Measurements from ENCODE around the gene HSBP1L1. TPM values are rescaled to one million over a fixed set of nuclear protein-coding genes. Genes with fewer than 3 reads are reported as not detected.

The HSBP1L1 gene
- total RNA-seq, 4 donors from 2014 or later = 18.0 to 35.4 (median 29.7) TPM

DNA sequence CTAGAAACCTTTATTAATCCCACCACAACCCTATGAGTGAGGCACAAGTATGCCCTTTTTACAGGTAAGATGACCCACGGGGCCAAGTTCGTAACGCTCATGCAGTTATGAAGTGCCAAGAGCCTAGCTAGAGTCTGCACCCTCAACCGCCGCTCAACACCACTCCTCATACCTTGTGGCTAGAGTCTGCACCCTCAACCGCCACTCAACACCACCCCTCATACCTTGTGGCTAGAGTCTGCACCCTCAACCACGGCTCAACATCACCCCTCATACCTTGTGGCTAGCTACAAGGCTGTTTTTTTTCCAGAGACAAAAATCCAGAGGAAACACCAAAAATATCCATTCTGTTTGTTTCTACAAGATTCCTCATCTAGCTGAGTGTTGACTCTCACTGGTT, 19.4 kb downstream of the HSBP1L1 start:
- no peak for DNase-seq (ENCODE audit: low spot score in 2 of 2)
- no peaks in the 10 kb centered on the region for H3K27me3 ChIP-seq
- 90 to 94% methylated on average over 7 of the region's 7 CpGs for WGBS, 2 donors
- H3K9me3 ChIP-seq = no peaks in the 10 kb centered on the region
- TF ChIP-seq, protein P1, sequence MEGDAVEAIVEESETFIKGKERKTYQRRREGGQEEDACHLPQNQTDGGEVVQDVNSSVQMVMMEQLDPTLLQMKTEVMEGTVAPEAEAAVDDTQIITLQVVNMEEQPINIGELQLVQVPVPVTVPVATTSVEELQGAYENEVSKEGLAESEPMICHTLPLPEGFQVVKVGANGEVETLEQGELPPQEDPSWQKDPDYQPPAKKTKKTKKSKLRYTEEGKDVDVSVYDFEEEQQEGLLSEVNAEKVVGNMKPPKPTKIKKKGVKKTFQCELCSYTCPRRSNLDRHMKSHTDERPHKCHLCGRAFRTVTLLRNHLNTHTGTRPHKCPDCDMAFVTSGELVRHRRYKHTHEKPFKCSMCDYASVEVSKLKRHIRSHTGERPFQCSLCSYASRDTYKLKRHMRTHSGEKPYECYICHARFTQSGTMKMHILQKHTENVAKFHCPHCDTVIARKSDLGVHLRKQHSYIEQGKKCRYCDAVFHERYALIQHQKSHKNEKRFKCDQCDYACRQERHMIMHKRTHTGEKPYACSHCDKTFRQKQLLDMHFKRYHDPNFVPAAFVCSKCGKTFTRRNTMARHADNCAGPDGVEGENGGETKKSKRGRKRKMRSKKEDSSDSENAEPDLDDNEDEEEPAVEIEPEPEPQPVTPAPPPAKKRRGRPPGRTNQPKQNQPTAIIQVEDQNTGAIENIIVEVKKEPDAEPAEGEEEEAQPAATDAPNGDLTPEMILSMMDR (IDR thresholded peaks at IDR 0.05) = no peak
- TF ChIP-seq EP300 (IDR thresholded peaks at IDR 0.05) = no peak
- TF ChIP-seq POLR2A (IDR thresholded peaks at IDR 0.05) = no peak
- peaks cover 0 to 55% (median 11%) of the 10 kb centered on the region in 4 donors for H3K4me1 ChIP-seq
- no peak overlapping the region for H3K27ac ChIP-seq
- no peak overlapping the region for H3K4me3 ChIP-seq
- H3K36me3 ChIP-seq = peaks cover 0 to 30% (median 0%) of the 10 kb centered on the region in 3 donors

DNA sequence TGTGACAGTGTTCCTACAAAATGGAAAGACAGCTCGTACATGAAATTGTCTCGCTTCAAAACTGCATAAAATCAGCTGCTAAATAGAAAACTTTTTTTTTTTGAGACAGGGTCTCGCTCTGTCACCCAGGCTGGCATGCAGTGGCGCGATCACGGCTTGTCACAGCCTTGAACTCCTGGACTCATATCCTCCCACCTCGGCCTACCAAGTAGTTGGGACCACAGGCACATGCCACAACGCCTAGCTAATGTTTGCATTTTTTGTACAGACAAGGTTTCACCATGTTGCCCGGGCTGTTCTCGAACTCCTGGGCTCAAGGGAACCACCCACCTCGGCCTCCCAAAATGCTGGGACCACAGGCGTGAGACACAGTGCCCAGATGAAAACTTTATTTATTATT, 20.7 kb downstream of the HSBP1L1 start:
- TF ChIP-seq POLR2A (IDR thresholded peaks at IDR 0.05) (no peak), EP300 (IDR thresholded peaks at IDR 0.05) (no peak)
- TF ChIP-seq, protein P1 (IDR thresholded peaks at IDR 0.05) = no peak
- H3K4me1 ChIP-seq = peaks cover 0 to 61% (median 11%) of the 10 kb centered on the region in 4 donors

GRCh38 chr18:79986726-79987125, 22.3 kb downstream of the HSBP1L1 start:
- Histone ChIP-seq H3K9me3 (no peaks in the 10 kb centered on the region), H3K27ac (peak overlapping the region in 1 of 4 donors; percentile 96), H3K36me3 (peaks cover 0 to 24% (median 0%) of the 10 kb centered on the region in 3 donors), H3K27me3 (no peaks in the 10 kb centered on the region), H3K4me3 (peak overlapping the region in 1 of 4 donors; percentile 86), H3K4me1 (peaks cover 0 to 56% (median 11%) of the 10 kb centered on the region in 4 donors)
- DNase-seq (ENCODE audit: low spot score in 2 of 2) = no peak
- 36 to 42% methylated on average over 7 of the region's 7 CpGs for WGBS, 2 donors
- TF ChIP-seq EP300 (IDR thresholded peaks at IDR 0.05) (no peak), POLR2A (IDR thresholded peaks at IDR 0.05) (no peak)
- TF ChIP-seq, protein P1 (IDR thresholded peaks at IDR 0.05) = no peak

More for the DNA sequence above, 20.7 kb downstream of the HSBP1L1 start:
- 87 to 89% methylated on average over 12 of the region's 12 CpGs for WGBS, 2 donors
- no peak for DNase-seq (ENCODE audit: low spot score in 2 of 2)
- H3K9me3 ChIP-seq = no peaks in the 10 kb centered on the region
- H3K27me3 ChIP-seq = no peaks in the 10 kb centered on the region
- H3K4me3 ChIP-seq = no peak overlapping the region
- H3K27ac ChIP-seq = no peak overlapping the region
- H3K36me3 ChIP-seq = peaks cover 0 to 24% (median 0%) of the 10 kb centered on the region in 3 donors

DNA sequence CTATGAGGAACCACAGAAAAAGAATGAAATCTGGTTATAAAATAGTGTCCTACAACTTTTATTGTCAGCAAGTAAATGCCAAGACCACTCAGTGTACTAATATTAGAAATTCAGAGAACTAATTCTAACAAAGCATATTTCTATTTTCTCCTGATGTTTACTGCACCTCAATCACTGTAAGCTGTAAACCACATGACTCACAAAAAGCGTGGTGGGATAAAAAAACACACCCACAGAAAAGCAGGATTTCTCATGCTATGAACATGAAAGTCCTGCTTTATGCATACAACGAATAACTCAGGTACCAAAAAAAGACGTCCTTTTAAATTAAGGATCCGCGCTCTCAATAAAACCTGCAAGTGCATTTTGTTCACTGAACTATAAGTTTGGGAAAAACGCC, 23.1 kb downstream of the HSBP1L1 start:
- Histone ChIP-seq H3K27ac (peak overlapping the region; percentile 85 to 98 (median 96)), H3K4me1 (peaks cover 0 to 48% (median 11%) of the 10 kb centered on the region in 4 donors), H3K9me3 (no peaks in the 10 kb centered on the region), H3K27me3 (no peaks in the 10 kb centered on the region), H3K36me3 (peaks cover 0 to 24% (median 0%) of the 10 kb centered on the region in 3 donors), H3K4me3 (peak overlapping the region; percentile 78 to 94 (median 84))
- TF ChIP-seq, protein P1 (IDR thresholded peaks at IDR 0.05) = no peak
- no peak for DNase-seq (ENCODE audit: low spot score in 2 of 2)
- 0% methylated on average over 6 of the region's 6 CpGs for WGBS, 2 donors

DNA sequence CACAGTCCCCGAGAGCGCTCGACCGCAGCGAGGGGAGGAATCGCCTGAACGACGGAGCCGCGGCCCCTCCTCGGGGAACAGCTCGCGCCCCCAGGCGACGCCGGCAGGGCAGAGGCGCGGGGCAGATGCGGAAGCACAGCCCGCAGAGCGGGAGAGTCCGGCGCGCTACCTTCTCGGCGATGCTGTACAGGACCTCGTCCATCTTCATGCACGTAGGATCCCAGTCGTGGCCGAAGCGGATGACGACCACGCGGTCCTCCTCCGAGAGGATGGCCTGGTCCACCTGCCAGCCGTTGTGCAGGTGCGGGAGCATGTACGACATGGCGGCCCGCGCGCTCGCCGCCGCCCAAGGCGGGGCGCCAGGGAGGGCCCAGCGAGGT, 23.6 kb downstream of the HSBP1L1 start:
- H3K4me3 ChIP-seq = peak overlapping the region; percentile 78 to 94 (median 84)
- DNase-seq (ENCODE audit: low spot score in 2 of 2) = peak in 1 of 2 donors; percentile 14
- peaks cover 0 to 43% (median 11%) of the 10 kb centered on the region in 4 donors for H3K4me1 ChIP-seq
- H3K9me3 ChIP-seq = no peaks in the 10 kb centered on the region
- no peaks in the 10 kb centered on the region for H3K27me3 ChIP-seq
- no peak for TF ChIP-seq EP300 (IDR thresholded peaks at IDR 0.05)
- TF ChIP-seq, protein P1 (IDR thresholded peaks at IDR 0.05) = peak in 4 of 5 experiments; percentile 20 to 42 (median 26)
- peaks cover 0 to 24% (median 0%) of the 10 kb centered on the region in 3 donors for H3K36me3 ChIP-seq
- peak overlapping the region; percentile 85 to 98 (median 96) for H3K27ac ChIP-seq
- WGBS, 2 donors = 0 to 1% methylated on average over 19 to 37 of the region's 48 CpGs
